ENCODE data around the gene AMACR. TPM values are rescaled to one million over a fixed set of nuclear protein-coding genes. Genes with fewer than 3 reads are reported as not detected.

AMACR gene
- total and polyA plus RNA-seq, 2 of the 13 experiments (the other 11 are each of a cell fraction or from before 2014, with no cell fraction given), result 8.9 to 19.7 TPM

DNA sequence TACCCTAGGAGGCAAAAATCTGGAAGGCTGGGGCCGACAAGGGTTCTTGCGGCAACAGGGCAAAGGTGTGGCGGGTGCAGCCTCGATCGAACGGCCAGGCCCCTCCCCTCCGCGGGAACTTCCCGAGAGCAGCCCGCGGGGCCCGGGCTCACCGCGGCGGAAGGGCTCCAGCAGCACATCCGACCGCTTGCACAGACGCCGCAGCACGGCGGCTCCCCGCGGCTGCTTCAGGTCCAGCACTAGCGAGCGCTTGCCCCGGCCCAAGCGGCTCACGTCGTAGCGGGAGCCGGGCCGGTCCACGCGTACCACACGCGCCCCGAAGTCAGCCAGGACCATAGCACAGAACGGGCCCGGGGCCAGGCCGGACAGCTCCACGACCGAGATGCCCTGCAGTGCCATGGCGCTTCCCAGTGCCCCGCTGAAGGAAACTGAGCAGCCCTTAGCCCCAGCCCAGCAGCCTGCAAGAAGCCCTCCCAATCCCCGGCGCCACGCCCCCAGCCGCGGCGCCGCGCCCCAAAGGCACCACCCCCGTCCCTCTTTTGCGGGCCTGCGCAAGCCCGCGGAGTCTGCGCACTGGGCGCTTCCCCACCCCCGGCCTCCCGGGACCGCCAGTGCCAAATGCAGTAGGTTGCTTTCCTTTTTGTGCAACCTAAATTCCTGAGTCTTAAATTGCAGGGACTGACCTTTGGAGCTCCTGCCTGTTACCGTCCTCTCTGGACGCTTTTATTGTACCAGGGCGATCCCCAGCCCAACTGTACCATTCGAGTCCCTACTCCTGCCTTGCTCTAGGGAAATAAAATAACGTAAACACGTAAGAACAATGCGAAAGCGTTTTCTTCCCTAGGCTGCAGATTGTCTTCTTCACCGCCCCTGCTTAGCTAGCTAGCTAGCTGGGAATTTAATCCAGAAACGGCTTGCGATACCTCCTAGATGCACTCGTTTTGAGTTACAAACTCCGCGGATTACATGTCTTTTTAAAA, at the start of gene AMACR (continued):
- TF ChIP-seq, protein P1, sequence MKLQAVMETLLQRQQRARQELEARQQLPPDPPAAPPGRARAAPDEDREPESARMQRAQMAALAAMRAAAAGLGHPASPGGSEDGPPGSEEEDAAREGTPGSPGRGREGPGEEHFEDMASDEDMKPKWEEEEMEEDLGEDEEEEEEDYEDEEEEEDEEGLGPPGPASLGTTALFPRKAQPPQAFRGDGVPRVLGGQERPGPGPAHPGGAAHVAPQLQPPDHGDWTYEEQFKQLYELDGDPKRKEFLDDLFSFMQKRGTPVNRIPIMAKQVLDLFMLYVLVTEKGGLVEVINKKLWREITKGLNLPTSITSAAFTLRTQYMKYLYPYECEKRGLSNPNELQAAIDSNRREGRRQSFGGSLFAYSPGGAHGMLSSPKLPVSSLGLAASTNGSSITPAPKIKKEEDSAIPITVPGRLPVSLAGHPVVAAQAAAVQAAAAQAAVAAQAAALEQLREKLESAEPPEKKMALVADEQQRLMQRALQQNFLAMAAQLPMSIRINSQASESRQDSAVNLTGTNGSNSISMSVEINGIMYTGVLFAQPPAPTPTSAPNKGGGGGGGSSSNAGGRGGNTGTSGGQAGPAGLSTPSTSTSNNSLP (IDR thresholded peaks at IDR 0.05; ENCODE audit: low read depth, low read length), result 0 out of 2 replicates have a peak, but pooled peaks have one; percentile 17
- TF ChIP-seq, protein P2, sequence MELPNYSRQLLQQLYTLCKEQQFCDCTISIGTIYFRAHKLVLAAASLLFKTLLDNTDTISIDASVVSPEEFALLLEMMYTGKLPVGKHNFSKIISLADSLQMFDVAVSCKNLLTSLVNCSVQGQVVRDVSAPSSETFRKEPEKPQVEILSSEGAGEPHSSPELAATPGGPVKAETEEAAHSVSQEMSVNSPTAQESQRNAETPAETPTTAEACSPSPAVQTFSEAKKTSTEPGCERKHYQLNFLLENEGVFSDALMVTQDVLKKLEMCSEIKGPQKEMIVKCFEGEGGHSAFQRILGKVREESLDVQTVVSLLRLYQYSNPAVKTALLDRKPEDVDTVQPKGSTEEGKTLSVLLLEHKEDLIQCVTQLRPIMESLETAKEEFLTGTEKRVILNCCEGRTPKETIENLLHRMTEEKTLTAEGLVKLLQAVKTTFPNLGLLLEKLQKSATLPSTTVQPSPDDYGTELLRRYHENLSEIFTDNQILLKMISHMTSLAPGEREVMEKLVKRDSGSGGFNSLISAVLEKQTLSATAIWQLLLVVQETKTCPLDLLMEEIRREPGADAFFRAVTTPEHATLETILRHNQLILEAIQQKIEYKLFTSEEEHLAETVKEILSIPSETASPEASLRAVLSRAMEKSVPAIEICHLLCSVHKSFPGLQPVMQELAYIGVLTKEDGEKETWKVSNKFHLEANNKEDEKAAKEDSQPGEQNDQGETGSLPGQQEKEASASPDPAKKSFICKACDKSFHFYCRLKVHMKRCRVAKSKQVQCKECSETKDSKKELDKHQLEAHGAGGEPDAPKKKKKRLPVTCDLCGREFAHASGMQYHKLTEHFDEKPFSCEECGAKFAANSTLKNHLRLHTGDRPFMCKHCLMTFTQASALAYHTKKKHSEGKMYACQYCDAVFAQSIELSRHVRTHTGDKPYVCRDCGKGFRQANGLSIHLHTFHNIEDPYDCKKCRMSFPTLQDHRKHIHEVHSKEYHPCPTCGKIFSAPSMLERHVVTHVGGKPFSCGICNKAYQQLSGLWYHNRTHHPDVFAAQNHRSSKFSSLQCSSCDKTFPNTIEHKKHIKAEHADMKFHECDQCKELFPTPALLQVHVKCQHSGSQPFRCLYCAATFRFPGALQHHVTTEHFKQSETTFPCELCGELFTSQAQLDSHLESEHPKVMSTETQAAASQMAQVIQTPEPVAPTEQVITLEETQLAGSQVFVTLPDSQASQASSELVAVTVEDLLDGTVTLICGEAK (IDR thresholded peaks at IDR 0.05), result no peak
- TF ChIP-seq, protein P2 (CRISPR knock-in tag; IDR thresholded peaks at IDR 0.05), result peak; percentile 77
- TF ChIP-seq, protein P3, sequence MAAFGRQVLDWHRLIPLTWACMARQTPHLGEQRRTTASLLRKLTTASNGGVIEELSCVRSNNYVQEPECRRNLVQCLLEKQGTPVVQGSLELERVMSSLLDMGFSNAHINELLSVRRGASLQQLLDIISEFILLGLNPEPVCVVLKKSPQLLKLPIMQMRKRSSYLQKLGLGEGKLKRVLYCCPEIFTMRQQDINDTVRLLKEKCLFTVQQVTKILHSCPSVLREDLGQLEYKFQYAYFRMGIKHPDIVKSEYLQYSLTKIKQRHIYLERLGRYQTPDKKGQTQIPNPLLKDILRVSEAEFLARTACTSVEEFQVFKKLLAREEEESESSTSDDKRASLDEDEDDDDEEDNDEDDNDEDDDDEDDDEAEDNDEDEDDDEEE (CRISPR knock-in tag; IDR thresholded peaks at IDR 0.05), result peak; percentile 89
- TF ChIP-seq, protein P4, sequence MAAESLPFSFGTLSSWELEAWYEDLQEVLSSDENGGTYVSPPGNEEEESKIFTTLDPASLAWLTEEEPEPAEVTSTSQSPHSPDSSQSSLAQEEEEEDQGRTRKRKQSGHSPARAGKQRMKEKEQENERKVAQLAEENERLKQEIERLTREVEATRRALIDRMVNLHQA (CRISPR knock-in tag; IDR thresholded peaks at IDR 0.05), result no peak
- TF ChIP-seq, protein P5, sequence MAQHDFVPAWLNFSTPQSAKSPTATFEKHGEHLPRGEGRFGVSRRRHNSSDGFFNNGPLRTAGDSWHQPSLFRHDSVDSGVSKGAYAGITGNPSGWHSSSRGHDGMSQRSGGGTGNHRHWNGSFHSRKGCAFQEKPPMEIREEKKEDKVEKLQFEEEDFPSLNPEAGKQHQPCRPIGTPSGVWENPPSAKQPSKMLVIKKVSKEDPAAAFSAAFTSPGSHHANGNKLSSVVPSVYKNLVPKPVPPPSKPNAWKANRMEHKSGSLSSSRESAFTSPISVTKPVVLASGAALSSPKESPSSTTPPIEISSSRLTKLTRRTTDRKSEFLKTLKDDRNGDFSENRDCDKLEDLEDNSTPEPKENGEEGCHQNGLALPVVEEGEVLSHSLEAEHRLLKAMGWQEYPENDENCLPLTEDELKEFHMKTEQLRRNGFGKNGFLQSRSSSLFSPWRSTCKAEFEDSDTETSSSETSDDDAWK (CRISPR knock-in tag; IDR thresholded peaks at IDR 0.05), result no peak
- TF ChIP-seq ZBTB38 (CRISPR knock-in tag; IDR thresholded peaks at IDR 0.05) (peak; percentile 35; the same call in 1 of the 2 replicates), SP140L (CRISPR knock-in tag; IDR thresholded peaks at IDR 0.05; ENCODE audit: borderline replicate concordance) (no peak; the same call in 1 of the 2 replicates), ZFP90 (CRISPR knock-in tag; IDR thresholded peaks at IDR 0.05; ENCODE audit: borderline replicate concordance) (no peak; the same call in 1 of the 2 replicates)
- TF ChIP-seq, protein P6, sequence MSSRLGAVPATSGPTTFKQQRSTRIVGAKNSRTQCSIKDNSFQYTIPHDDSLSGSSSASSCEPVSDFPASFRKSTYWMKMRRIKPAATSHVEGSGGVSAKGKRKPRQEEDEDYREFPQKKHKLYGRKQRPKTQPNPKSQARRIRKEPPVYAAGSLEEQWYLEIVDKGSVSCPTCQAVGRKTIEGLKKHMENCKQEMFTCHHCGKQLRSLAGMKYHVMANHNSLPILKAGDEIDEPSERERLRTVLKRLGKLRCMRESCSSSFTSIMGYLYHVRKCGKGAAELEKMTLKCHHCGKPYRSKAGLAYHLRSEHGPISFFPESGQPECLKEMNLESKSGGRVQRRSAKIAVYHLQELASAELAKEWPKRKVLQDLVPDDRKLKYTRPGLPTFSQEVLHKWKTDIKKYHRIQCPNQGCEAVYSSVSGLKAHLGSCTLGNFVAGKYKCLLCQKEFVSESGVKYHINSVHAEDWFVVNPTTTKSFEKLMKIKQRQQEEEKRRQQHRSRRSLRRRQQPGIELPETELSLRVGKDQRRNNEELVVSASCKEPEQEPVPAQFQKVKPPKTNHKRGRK (CRISPR knock-in tag; IDR thresholded peaks at IDR 0.05), result no peak; the same call in 1 of the 2 replicates
